ENCODE measurements around the gene FBXL7. TPM values are rescaled to one million over a fixed set of nuclear protein-coding genes. Genes with fewer than 3 reads are reported as not detected.

FBXL7 gene
- total and polyA plus RNA-seq, 9 of the 15 experiments (the other 6 are each of a cell fraction or from before 2014, with no cell fraction given): 0.04 to 0.08 TPM; not detected in 7

DNA sequence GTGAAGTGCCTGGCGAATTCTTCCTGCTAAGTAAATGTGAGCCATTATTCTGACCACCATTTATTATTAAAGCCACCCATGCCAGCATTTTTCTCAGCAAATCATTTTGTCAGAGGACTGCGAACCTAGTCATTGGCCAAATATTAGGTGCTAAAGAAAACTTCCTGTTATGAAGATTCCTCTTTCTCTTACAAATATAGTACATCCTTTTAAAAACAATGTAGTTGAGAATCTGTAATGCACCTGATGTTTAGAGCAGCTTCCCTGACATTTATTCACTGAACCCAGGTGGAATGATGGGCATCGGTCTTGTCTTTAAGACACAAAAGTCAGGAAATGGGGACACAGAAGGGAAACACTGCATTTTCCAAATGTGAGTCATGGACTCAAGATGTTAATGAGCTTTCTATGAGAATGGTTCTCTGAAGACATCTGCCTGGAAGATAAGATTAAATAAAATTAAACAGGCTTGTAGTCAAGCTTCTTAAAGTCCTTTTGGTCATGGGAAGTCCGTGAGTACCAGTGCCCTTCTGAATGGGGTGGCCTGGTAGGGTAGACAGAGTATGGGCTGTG lies 290.6 kb downstream of the FBXL7 start:
- intact Hi-C loops (cut with micrococcal nuclease): no loop called here
- WGBS (ENCODE audit: insufficient coverage, low coverage, missing lambda C conversion rate): 0% methylated on average over 4 of the region's 4 CpGs
- no peak overlapping the region for H3K9ac ChIP-seq (ENCODE audit: insufficient read depth in 1 of 2, low read depth in 2 of 2, low read length in 2 of 2)
- no peaks in the 10 kb centered on the region for H3K27me3 ChIP-seq (ENCODE audit: control insufficient read depth in 2 of 2, insufficient read depth in 2 of 2, low read length in 2 of 2)
- ChIA-PET POLR2A (no interaction called here), CTCF (ENCODE audit: low intra/inter-chr PET ratio) (no interaction called here)
- no peaks in the 10 kb centered on the region for H4K20me1 ChIP-seq (replicated peaks; ENCODE audit: control insufficient read depth, insufficient read depth, low read length)
- TF ChIP-seq, protein P1, sequence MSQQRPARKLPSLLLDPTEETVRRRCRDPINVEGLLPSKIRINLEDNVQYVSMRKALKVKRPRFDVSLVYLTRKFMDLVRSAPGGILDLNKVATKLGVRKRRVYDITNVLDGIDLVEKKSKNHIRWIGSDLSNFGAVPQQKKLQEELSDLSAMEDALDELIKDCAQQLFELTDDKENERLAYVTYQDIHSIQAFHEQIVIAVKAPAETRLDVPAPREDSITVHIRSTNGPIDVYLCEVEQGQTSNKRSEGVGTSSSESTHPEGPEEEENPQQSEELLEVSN (IDR thresholded peaks at IDR 0.05; ENCODE audit: borderline replicate concordance in 1 of 2, extremely low read depth in 1 of 2, insufficient read depth in 1 of 2, insufficient read length in 1 of 2, low read depth in 1 of 2, low read length in 1 of 2, poor library complexity in 1 of 2, severe bottlenecking in 1 of 2): no peak
- H3K27ac ChIP-seq (ENCODE audit: extremely low read depth, low read depth, low read length): no peak overlapping the region
- in situ Hi-C loops (cut with MboI): no loop called here
- no peaks in the 10 kb centered on the region for H3K4me1 ChIP-seq (replicated peaks in 1 of 2; ENCODE audit: control insufficient read depth in 2 of 2, insufficient read depth in 2 of 2, low read length in 2 of 2)
- H3K4me3 ChIP-seq: no peak overlapping the region
- H3K9me1 ChIP-seq (ENCODE audit: control insufficient read depth, insufficient read depth, low read length): no peaks in the 10 kb centered on the region
- no TSS peak for BruUV-seq (replicated peaks)
- H3K4me2 ChIP-seq (ENCODE audit: insufficient read depth, low read length): no peak overlapping the region
- H2AFZ ChIP-seq (ENCODE audit: low read depth, low read length): no peak overlapping the region
- no peaks in the 10 kb centered on the region for H3K36me3 ChIP-seq (ENCODE audit: control insufficient read depth, insufficient read depth, low read length)
- DNase-seq (ENCODE audit: extremely low read depth in 1 of 4, low spot score in 3 of 4) (no peak), FAIRE-seq (no peak), ATAC-seq (no peak)
- H3K79me2 ChIP-seq (ENCODE audit: control insufficient read depth, insufficient read depth, low read length): no peaks in the 10 kb centered on the region
- H3K9me3 ChIP-seq (replicated peaks; ENCODE audit: control insufficient read depth, insufficient read depth, low read depth, low read length): no peaks in the 10 kb centered on the region

DNA sequence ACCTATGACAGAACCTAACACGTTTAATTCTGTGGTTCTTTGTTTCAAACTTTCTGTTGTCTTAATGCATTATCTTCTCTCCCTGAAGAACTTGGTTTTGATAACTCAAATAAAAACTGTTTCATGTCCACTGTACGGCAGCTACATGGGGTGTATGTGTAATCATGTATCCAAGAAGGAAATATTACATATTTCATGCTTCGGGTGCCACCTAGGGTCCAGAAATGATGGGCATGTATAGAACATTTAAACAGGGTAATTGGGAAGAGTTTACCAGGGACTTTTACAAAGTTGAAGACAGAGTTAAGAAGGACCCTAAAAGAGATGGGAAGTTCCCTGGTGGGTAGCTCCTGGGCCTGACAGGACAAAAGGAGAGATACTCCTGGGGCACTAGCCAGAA lies 291.3 kb downstream of the FBXL7 start:
- Histone ChIP-seq H3K79me2 (ENCODE audit: control insufficient read depth, insufficient read depth, low read length) (no peaks in the 10 kb centered on the region), H3K9ac (ENCODE audit: insufficient read depth in 1 of 2, low read depth in 2 of 2, low read length in 2 of 2) (no peak overlapping the region), H3K36me3 (ENCODE audit: control insufficient read depth, insufficient read depth, low read length) (no peaks in the 10 kb centered on the region), H2AFZ (ENCODE audit: low read depth, low read length) (no peak overlapping the region), H3K4me3 (no peak overlapping the region), H3K4me2 (ENCODE audit: insufficient read depth, low read length) (no peak overlapping the region), H4K20me1 (replicated peaks; ENCODE audit: control insufficient read depth, insufficient read depth, low read length) (no peaks in the 10 kb centered on the region), H3K27ac (ENCODE audit: extremely low read depth, low read depth, low read length) (no peak overlapping the region), H3K4me1 (replicated peaks in 1 of 2; ENCODE audit: control insufficient read depth in 2 of 2, insufficient read depth in 2 of 2, low read length in 2 of 2) (no peaks in the 10 kb centered on the region), H3K9me3 (replicated peaks; ENCODE audit: control insufficient read depth, insufficient read depth, low read depth, low read length) (no peaks in the 10 kb centered on the region), H3K9me1 (ENCODE audit: control insufficient read depth, insufficient read depth, low read length) (no peaks in the 10 kb centered on the region), H3K27me3 (ENCODE audit: control insufficient read depth in 2 of 2, insufficient read depth in 2 of 2, low read length in 2 of 2) (no peaks in the 10 kb centered on the region)
- intact Hi-C loops (cut with micrococcal nuclease): no loop called here
- ATAC-seq: no peak
- ChIA-PET CTCF (ENCODE audit: low intra/inter-chr PET ratio) (interaction anchor here (0.6 kb wide), 1 partner anchor 1537 kb away, joined by 3 read pairs; no protein-coding TSS in a partner anchor), POLR2A (no interaction called here)
- WGBS (ENCODE audit: insufficient coverage, low coverage, missing lambda C conversion rate): 1% methylated on average over 3 of the region's 3 CpGs
- TF ChIP-seq TGIF2 (CRISPR knock-in tag; IDR thresholded peaks at IDR 0.05) (no peak), ZNF408 (CRISPR knock-in tag; IDR thresholded peaks at IDR 0.05; ENCODE audit: low read depth) (no peak), HDAC2 (IDR thresholded peaks at IDR 0.05) (no peak)
- TF ChIP-seq, protein P2, sequence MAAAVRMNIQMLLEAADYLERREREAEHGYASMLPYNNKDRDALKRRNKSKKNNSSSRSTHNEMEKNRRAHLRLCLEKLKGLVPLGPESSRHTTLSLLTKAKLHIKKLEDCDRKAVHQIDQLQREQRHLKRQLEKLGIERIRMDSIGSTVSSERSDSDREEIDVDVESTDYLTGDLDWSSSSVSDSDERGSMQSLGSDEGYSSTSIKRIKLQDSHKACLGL (CRISPR knock-in tag; IDR thresholded peaks at IDR 0.05; ENCODE audit: borderline replicate concordance, poor library complexity, severe bottlenecking): no peak
- no peak for FAIRE-seq
- no TSS peak for BruUV-seq (replicated peaks)
- in situ Hi-C loops (cut with MboI): no loop called here
- DNase-seq (ENCODE audit: extremely low read depth in 1 of 4, low spot score in 3 of 4): no peak

Measured in K562 (cell line).